Glutamatergic neuron (in vitro differentiated cells): ENCODE measurements around the gene SKA3. TPM values are rescaled to one million over a fixed set of nuclear protein-coding genes. Genes with fewer than 3 reads are reported as not detected.

Experiments
- DNase-seq: peaks from one replicate; pipeline ENCODE4 v3.0.0; 2022
- H3K27ac Mint-ChIP-seq: one replicate; pipeline ENCODE4 v1.8.0; 2020; ENCODE audit warnings: mild to moderate bottlenecking, mixed read lengths, inconsistent platforms; ENCODE audit not compliant: unreplicated experiment
- H3K27me3 Mint-ChIP-seq: one replicate; pipeline ENCODE4 v1.8.0; 2020; ENCODE audit warnings: mild to moderate bottlenecking, moderate library complexity, mixed read lengths, inconsistent platforms; ENCODE audit not compliant: unreplicated experiment
- H3K36me3 Mint-ChIP-seq: one replicate; pipeline ENCODE4 v1.8.0; 2020; ENCODE audit warnings: mild to moderate bottlenecking, mixed read lengths, inconsistent platforms; ENCODE audit not compliant: unreplicated experiment
- H3K4me1 Mint-ChIP-seq: one replicate; pipeline ENCODE4 v1.8.0; 2020; ENCODE audit warnings: mild to moderate bottlenecking, low read depth, mixed read lengths, inconsistent platforms; ENCODE audit not compliant: unreplicated experiment
- H3K4me3 Mint-ChIP-seq: one replicate; pipeline ENCODE4 v1.8.0; 2020; ENCODE audit warnings: mild to moderate bottlenecking, mixed read lengths, inconsistent platforms; ENCODE audit not compliant: unreplicated experiment
- H3K9me3 Mint-ChIP-seq: one replicate; pipeline ENCODE4 v1.8.0; 2020; ENCODE audit warnings: mild to moderate bottlenecking, moderate library complexity, mixed read lengths, inconsistent platforms; ENCODE audit not compliant: unreplicated experiment
- CTCF ChIP-seq: fragments of 200-600 bp; sonication (generic); IDR thresholded peaks from one replicate; pipeline ENCODE4 v1.5.0; 2021; ENCODE audit not compliant: partially characterized antibody, unreplicated experiment
- total RNA-seq: library from RNA; stranded (reverse); fragmentation: NEBNext Ultra II Directional; extraction: Animal tissue kit (Norgen Biotek cat#: 25700); gene quantifications from one replicate; pipeline ENCODE4 v1.2.1, GENCODE V29; 2021; ENCODE audit not compliant: unreplicated experiment

The SKA3 gene
- total RNA-seq, 1 donor from 2014 or later, result 4.6 TPM

- no peaks in the 10 kb centered on the region for H3K9me3 Mint-ChIP-seq
- H3K27ac Mint-ChIP-seq, result no peak overlapping the region
- no peaks in the 10 kb centered on the region for H3K36me3 Mint-ChIP-seq
- H3K27me3 Mint-ChIP-seq, result no peaks in the 10 kb centered on the region
- no peak for DNase-seq
- H3K4me1 Mint-ChIP-seq, result no peaks in the 10 kb centered on the region
- no peak for TF ChIP-seq CTCF
- H3K4me3 Mint-ChIP-seq, result no peak overlapping the region
Observed at GRCh38 chr13:21152251-21152899, 24.0 kb downstream of the SKA3 start.

GRCh38 chr13:21150013-21150412 is 26.3 kb downstream of the SKA3 start:
- H3K36me3 Mint-ChIP-seq, result no peaks in the 10 kb centered on the region
- no peak for TF ChIP-seq CTCF
- no peak overlapping the region for H3K27ac Mint-ChIP-seq
- H3K4me3 Mint-ChIP-seq, result no peak overlapping the region
- no peaks in the 10 kb centered on the region for H3K27me3 Mint-ChIP-seq
- H3K9me3 Mint-ChIP-seq, result no peaks in the 10 kb centered on the region
- no peaks in the 10 kb centered on the region for H3K4me1 Mint-ChIP-seq
- DNase-seq, result no peak

- no peak for DNase-seq
- Mint-ChIP-seq H3K4me3 (no peak overlapping the region), H3K27me3 (no peaks in the 10 kb centered on the region), H3K4me1 (no peaks in the 10 kb centered on the region), H3K27ac (no peak overlapping the region), H3K36me3 (no peaks in the 10 kb centered on the region), H3K9me3 (no peaks in the 10 kb centered on the region)
- no peak for TF ChIP-seq CTCF
Observed at GRCh38 chr13:21149568-21149967, 26.8 kb downstream of the SKA3 start.

- Mint-ChIP-seq H3K4me1 (no peaks in the 10 kb centered on the region), H3K9me3 (no peaks in the 10 kb centered on the region), H3K36me3 (no peaks in the 10 kb centered on the region), H3K27ac (no peak overlapping the region), H3K27me3 (no peaks in the 10 kb centered on the region), H3K4me3 (no peak overlapping the region)
- no peak for TF ChIP-seq CTCF
- DNase-seq, result no peak
Observed at GRCh38 chr13:21148557-21149258, 27.6 kb downstream of the SKA3 start.

- peaks cover 3% of the 10 kb centered on the region for H3K4me1 Mint-ChIP-seq
- TF ChIP-seq CTCF, result no peak
- no peaks in the 10 kb centered on the region for H3K36me3 Mint-ChIP-seq
- no peak overlapping the region for H3K27ac Mint-ChIP-seq
- H3K9me3 Mint-ChIP-seq, result no peaks in the 10 kb centered on the region
- H3K27me3 Mint-ChIP-seq, result no peaks in the 10 kb centered on the region
- DNase-seq, result no peak
- no peak overlapping the region for H3K4me3 Mint-ChIP-seq
Observed at GRCh38 chr13:21147827-21148226, 28.5 kb downstream of the SKA3 start.
